GM12874 (cell line): Measurements from ENCODE around the gene VPS8.

Experiments
- TF ChIP-seq, protein P1 (sequence below): IDR thresholded peaks from 2 replicates; pipeline ENCODE4 v1.5.1; 2011; ENCODE audit warnings: low read depth, mild to moderate bottlenecking, control low read depth, low read length, moderate library complexity; ENCODE audit not compliant: insufficient read depth

The VPS8 gene

DNA sequence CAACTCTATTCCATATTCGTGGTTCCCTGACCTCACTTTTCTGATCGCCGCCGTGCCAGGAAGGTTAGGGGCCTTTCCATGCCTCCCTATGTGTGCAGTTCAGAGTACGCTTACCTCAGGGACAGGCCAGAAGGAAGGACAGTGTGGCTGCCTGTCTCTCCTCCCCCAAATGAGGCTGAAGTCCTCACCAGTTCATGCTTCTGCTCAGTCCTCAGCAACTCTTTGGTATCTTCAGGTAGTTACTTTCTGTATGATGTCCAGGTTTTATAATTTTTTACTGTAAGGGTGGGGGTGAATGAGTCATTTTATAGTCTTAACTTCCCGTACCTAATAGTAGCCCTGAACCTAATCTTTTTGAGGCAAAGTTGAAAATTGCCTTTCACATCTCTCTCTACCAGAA, 98.7 kb downstream of the VPS8 start:
- TF ChIP-seq, protein P1, sequence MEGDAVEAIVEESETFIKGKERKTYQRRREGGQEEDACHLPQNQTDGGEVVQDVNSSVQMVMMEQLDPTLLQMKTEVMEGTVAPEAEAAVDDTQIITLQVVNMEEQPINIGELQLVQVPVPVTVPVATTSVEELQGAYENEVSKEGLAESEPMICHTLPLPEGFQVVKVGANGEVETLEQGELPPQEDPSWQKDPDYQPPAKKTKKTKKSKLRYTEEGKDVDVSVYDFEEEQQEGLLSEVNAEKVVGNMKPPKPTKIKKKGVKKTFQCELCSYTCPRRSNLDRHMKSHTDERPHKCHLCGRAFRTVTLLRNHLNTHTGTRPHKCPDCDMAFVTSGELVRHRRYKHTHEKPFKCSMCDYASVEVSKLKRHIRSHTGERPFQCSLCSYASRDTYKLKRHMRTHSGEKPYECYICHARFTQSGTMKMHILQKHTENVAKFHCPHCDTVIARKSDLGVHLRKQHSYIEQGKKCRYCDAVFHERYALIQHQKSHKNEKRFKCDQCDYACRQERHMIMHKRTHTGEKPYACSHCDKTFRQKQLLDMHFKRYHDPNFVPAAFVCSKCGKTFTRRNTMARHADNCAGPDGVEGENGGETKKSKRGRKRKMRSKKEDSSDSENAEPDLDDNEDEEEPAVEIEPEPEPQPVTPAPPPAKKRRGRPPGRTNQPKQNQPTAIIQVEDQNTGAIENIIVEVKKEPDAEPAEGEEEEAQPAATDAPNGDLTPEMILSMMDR: no peak

- TF ChIP-seq, protein P1: no peak
Observed at GRCh38 chr3:184911570-184911969, 99.6 kb downstream of the VPS8 start.

GRCh38 chr3:184912163-184912562, 100.2 kb downstream of the VPS8 start:
- TF ChIP-seq, protein P1: no peak

GRCh38 chr3:184914628-184915027, 102.7 kb downstream of the VPS8 start:
- TF ChIP-seq, protein P1: no peak

DNA sequence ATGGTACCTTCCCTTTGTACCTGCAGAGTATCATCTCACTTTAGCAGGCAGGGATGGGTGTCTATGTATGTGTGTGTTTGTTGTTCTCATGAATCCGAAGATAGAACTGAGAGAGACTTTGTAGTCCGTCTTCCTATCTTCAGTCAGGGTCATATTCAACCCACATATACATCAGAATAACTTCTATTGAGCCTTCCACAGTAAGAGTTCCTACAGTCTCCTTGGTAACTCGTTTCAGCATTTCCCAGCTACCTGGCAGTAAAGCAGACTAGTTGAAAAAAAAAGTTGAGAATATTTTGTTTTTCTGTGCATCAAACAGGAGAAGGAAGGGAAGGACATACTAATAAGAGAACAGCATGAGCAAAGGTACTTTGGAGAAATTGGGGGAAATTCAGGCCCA, 106.8 kb downstream of the VPS8 start:
- TF ChIP-seq, protein P1: no peak

DNA sequence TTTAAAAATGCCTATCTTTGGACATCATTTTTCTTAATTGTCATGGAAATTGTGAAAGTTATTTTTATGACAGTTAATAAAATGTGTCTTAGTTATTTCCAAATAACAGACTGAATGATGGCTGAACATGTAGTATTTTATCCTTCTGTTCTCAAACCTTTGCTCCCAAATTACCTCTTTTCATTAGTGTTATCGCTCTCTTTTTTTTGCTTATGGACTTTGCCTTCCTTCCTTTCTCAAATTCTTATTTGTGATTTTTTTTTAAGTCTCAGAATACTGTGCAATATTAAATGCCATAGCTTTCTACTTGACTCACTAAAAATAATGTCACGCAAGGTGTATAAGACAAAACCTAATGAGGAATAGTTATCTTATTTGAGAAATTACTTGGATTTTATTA, 107.7 kb downstream of the VPS8 start:
- TF ChIP-seq, protein P1: no peak

DNA sequence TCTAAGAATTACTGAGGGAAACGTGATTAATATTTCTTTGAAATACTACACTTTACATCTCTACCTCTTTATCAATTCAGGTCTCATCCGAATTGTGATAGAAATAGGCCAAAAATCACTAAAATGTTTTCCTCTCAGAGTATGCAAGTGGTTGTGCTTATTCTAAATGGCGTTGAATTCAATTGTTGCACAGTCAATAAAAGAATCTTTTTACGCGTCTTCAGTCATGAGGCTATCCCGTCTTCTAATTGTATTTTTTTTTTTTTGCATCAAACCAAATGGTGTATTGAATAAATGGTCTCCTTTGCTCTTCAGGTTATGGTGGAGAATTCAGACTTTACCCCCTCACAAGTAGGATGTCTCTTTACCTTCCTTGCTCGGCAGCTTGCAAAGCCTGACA, 112.6 kb downstream of the VPS8 start:
- TF ChIP-seq, protein P1: no peak

DNA sequence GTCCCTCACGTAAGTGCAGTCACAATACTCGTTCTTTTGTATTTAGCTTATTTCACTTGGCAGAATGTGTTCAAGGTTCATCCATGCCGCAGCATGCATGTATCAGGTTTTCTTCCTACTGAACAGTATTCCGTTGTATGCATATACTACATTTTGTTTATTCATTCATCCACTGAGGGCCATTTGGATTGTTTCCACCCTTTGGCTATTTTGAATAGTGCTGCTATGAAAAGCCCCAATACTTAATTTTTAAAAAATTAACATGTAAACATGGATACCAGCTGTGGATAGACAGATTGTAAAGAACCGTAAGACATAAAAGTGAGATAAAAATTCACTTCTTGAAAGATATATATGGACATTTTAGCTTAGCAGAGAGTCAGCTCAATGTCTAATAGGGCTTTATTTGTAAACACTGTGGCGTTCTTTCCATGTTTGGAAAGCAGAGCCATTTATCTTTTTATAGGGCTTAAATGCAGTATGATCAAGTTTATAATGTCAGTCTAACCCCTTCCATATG, 115.9 kb downstream of the VPS8 start:
- TF ChIP-seq, protein P1: no peak
